ENCODE measurements around the gene SLX4IP.

The SLX4IP gene

GRCh38 chr20:10597637-10598036, 162.5 kb downstream of the SLX4IP start:
- CTCF ChIA-PET, result no interaction called here
- DNase-seq (ENCODE audit: low spot score), result no peak
- POLR2A ChIA-PET (ENCODE audit: low non-redundant PET), result no interaction called here
- no peak overlapping the region for H3K27ac ChIP-seq
- TF ChIP-seq, protein P1, sequence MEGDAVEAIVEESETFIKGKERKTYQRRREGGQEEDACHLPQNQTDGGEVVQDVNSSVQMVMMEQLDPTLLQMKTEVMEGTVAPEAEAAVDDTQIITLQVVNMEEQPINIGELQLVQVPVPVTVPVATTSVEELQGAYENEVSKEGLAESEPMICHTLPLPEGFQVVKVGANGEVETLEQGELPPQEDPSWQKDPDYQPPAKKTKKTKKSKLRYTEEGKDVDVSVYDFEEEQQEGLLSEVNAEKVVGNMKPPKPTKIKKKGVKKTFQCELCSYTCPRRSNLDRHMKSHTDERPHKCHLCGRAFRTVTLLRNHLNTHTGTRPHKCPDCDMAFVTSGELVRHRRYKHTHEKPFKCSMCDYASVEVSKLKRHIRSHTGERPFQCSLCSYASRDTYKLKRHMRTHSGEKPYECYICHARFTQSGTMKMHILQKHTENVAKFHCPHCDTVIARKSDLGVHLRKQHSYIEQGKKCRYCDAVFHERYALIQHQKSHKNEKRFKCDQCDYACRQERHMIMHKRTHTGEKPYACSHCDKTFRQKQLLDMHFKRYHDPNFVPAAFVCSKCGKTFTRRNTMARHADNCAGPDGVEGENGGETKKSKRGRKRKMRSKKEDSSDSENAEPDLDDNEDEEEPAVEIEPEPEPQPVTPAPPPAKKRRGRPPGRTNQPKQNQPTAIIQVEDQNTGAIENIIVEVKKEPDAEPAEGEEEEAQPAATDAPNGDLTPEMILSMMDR (conservative IDR thresholded peaks at IDR 0.05; ENCODE audit: low read depth), result no peak

GRCh38 chr20:10602221-10602871, 167.2 kb downstream of the SLX4IP start:
- POLR2A ChIA-PET (ENCODE audit: low non-redundant PET), result no interaction called here

DNA sequence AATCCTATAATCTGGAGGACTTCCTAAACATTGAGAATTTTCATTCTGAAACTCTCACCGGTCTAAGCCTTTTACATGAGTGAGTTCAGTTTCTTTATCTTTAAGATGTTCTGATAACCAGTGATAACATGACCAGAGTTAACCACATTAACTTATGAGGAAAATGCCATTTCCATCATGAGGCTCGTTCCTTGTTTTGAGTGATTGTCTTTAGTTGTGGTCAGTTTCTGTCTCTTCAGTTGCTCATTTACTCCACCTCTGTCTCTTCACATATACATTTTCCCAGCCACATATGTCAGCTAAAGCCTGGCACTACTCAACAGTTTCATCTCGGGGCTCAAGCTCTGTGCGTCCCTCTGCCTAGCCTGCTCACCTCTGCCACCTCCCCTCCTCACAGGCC, 168.3 kb downstream of the SLX4IP start:
- H3K27ac ChIP-seq, result 0 out of 2 replicates have a peak overlapping the region, but pooled peaks have one; percentile 34
- DNase-seq (ENCODE audit: low spot score), result no peak
- CTCF ChIA-PET, result no interaction called here
- POLR2A ChIA-PET (ENCODE audit: low non-redundant PET), result no interaction called here
- TF ChIP-seq, protein P1 (conservative IDR thresholded peaks at IDR 0.05; ENCODE audit: low read depth), result no peak

More at GRCh38 chr20:10602221-10602871, 167.2 kb downstream of the SLX4IP start:
- no peak for DNase-seq (ENCODE audit: low spot score)
- CTCF ChIA-PET, result no interaction called here
- H3K27ac ChIP-seq, result no peak overlapping the region
- TF ChIP-seq, protein P1 (conservative IDR thresholded peaks at IDR 0.05; ENCODE audit: low read depth), result no peak

GRCh38 chr20:10603971-10604864, 169.1 kb downstream of the SLX4IP start:
- TF ChIP-seq, protein P1 (conservative IDR thresholded peaks at IDR 0.05; ENCODE audit: low read depth), result no peak
- H3K27ac ChIP-seq, result peak overlapping the region; percentile 84
- ChIA-PET POLR2A (ENCODE audit: low non-redundant PET) (interaction anchor here (0.7 kb wide), 1 partner anchor 51 kb away, joined by 4 read pairs; no protein-coding TSS in a partner anchor), CTCF (no interaction called here)
- DNase-seq (ENCODE audit: low spot score), result peak; percentile 87

DNA sequence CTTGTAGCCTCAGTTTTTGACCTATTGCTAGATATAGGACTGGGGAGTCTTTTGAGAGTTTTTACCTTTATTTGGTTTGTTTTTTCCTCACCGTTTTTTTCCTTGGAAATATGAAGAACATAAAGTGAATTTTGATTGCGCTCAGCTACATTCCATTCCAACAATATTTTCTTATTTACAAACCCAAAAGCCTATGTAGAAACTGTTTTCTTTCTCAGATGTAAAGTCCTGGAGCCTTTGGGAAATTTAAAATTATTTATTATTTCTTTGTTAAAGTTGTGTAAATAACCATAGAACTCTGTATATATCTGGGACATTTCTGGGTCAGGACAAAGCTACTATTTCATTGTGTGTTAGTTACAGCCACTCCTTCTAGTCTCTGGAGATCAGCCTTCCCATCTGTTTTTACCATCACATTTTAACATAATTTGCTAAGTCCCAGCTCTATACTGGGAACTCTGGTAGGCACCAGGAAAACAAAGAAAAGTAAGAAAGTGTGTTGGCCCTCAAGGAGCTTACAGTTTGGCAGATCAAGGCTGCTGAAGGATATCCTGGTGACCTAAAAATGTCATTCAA, 169.8 kb downstream of the SLX4IP start:
- CTCF ChIA-PET, result no interaction called here
- TF ChIP-seq, protein P1 (conservative IDR thresholded peaks at IDR 0.05; ENCODE audit: low read depth), result no peak
- DNase-seq (ENCODE audit: low spot score), result no peak
- peak overlapping the region; percentile 84 for H3K27ac ChIP-seq
- POLR2A ChIA-PET (ENCODE audit: low non-redundant PET), result interaction anchor here (0.7 kb wide), 1 partner anchor 52 kb away, joined by 4 read pairs; no protein-coding TSS in a partner anchor

- TF ChIP-seq, protein P1 (conservative IDR thresholded peaks at IDR 0.05; ENCODE audit: low read depth), result no peak
- no peak overlapping the region for H3K27ac ChIP-seq
- POLR2A ChIA-PET (ENCODE audit: low non-redundant PET), result no interaction called here
These were observed 170.6 kb downstream of the SLX4IP start for GRCh38 chr20:10605547-10606195.

More at GRCh38 chr20:10605547-10606195, 170.6 kb downstream of the SLX4IP start:
- CTCF ChIA-PET, result interaction anchor here (0.6 kb wide), 1 partner anchor 40 kb away, joined by 3 read pairs; no protein-coding TSS in a partner anchor
- DNase-seq (ENCODE audit: low spot score), result no peak
